HEK293 (cell line): ENCODE measurements around the gene LAMB2.

Experiments
- CTCF ChIA-PET: fragments of 350-600 bp; formaldehyde crosslinking; extraction: SDS; loops from one replicate; lab custom pipeline; 2021; ENCODE audit warnings: antibody characterized with exemption; lab: Yijun Ruan, JAX
- POLR2A ChIA-PET: fragments of 300-600 bp; formaldehyde crosslinking; extraction: SDS; loops from one replicate; lab custom pipeline; 2020; ENCODE audit warnings: antibody characterized with exemption, inconsistent platforms; lab: Yijun Ruan, JAX
- H3K27ac ChIP-seq: fragments of 200-500 bp; sonication (Bioruptor generic); 2 replicates; pipeline ENCODE4 v1.5.1; 2014; ENCODE audit warnings: low read depth, low read length, control low read depth, inconsistent platforms; ENCODE audit errors: extremely low read depth
- H3K36me3 ChIP-seq, 2 experiments: fragments of 200-500 bp in 1 of 2; sonication (Bioruptor generic) in 1 of 2; 1 replicate in 1 of 2; 2 replicates in 1 of 2; pipeline ENCODE4 v1.5.1; 2014 to 2017; ENCODE audit warnings: inconsistent platforms in 2 of 2, low read length in 2 of 2; ENCODE audit not compliant: control insufficient read depth in 2 of 2, insufficient read depth in 1 of 2
- H3K4me1 ChIP-seq: fragments of 200-500 bp; sonication (Bioruptor generic); 2 replicates; pipeline ENCODE4 v1.5.1; 2014; ENCODE audit warnings: mild to moderate bottlenecking, low read length, inconsistent platforms; ENCODE audit not compliant: control insufficient read depth, insufficient read depth
- H3K4me3 ChIP-seq: 2 replicates; pipeline ENCODE4 v1.5.1; 2011; ENCODE audit warnings: low read depth, mild to moderate bottlenecking, control low read depth, low read length, moderate library complexity
- H3K9me3 ChIP-seq: fragments of 200-500 bp; sonication (Bioruptor generic); 2 replicates; pipeline ENCODE4 v1.5.1; 2014; ENCODE audit warnings: low read depth, low read length, inconsistent platforms; ENCODE audit not compliant: control insufficient read depth, insufficient read depth
- BCL11B ChIP-seq: fragments of 450-650 bp; formaldehyde crosslinking; IDR thresholded peaks from 2 replicates; pipeline ENCODE4 v1.5.1; 2016; ENCODE audit warnings: low read depth, missing biosample characterization, missing genetic modification characterization
- GLI2 ChIP-seq: fragments of 450-650 bp; formaldehyde crosslinking; IDR thresholded peaks from 2 replicates; pipeline ENCODE4; 2017; ENCODE audit warnings: missing biosample characterization, missing genetic modification characterization, low read depth, borderline replicate concordance
- HOXA7 ChIP-seq: sonication (generic); formaldehyde crosslinking; IDR thresholded peaks from 2 replicates; pipeline ENCODE4 v1.8.1; 2022; ENCODE audit warnings: missing genetic modification reagents, borderline replicate concordance
- KLF9 ChIP-seq: fragments of 450-650 bp; formaldehyde crosslinking; IDR thresholded peaks from 2 replicates; pipeline ENCODE4 v1.5.1; 2016; ENCODE audit warnings: missing biosample characterization, missing genetic modification characterization, low read depth
- PRDM6 ChIP-seq: fragments of 450-650 bp; formaldehyde crosslinking; IDR thresholded peaks from 2 replicates; pipeline ENCODE4 v1.5.1; 2017; ENCODE audit warnings: missing biosample characterization, missing genetic modification characterization
- RBAK ChIP-seq: fragments of 450-650 bp; formaldehyde crosslinking; IDR thresholded peaks from 2 replicates; pipeline ENCODE4 v1.5.1; 2016; ENCODE audit warnings: missing biosample characterization, missing genetic modification characterization
- SP3 ChIP-seq: fragments of 450-650 bp; formaldehyde crosslinking; IDR thresholded peaks from 2 replicates; pipeline ENCODE4 v1.5.1; 2016; ENCODE audit warnings: missing biosample characterization, missing genetic modification characterization
- SP7 ChIP-seq: fragments of 450-650 bp; formaldehyde crosslinking; IDR thresholded peaks from 2 replicates; pipeline ENCODE4 v1.5.1; 2016; ENCODE audit warnings: missing biosample characterization, missing genetic modification characterization
- ZBTB21 ChIP-seq: fragments of 450-650 bp; formaldehyde crosslinking; IDR thresholded peaks from 2 replicates; pipeline ENCODE4 v1.5.1; 2017; ENCODE audit warnings: missing biosample characterization, missing genetic modification characterization
- ZBTB26 ChIP-seq: fragments of 450-650 bp; formaldehyde crosslinking; optimal IDR thresholded peaks from 2 replicates; pipeline ENCODE3; 2016; ENCODE audit warnings: missing biosample characterization, mild to moderate bottlenecking, missing genetic modification characterization
- ZBTB48 ChIP-seq: fragments of 450-650 bp; formaldehyde crosslinking; IDR thresholded peaks from 2 replicates; pipeline ENCODE4 v1.5.1; 2016; ENCODE audit warnings: missing biosample characterization, missing genetic modification characterization
- ZEB2 ChIP-seq: fragments of 450-650 bp; formaldehyde crosslinking; IDR thresholded peaks from 2 replicates; pipeline ENCODE4 v1.5.1; 2016; ENCODE audit warnings: missing biosample characterization, missing genetic modification characterization
- ZFP3 ChIP-seq: fragments of 450-650 bp; formaldehyde crosslinking; IDR thresholded peaks from 2 replicates; pipeline ENCODE4 v1.5.1; 2016; ENCODE audit warnings: low read depth, missing biosample characterization, missing genetic modification characterization
- ZNF132 ChIP-seq: fragments of 450-650 bp; formaldehyde crosslinking; IDR thresholded peaks from 2 replicates; pipeline ENCODE4 v1.5.1; 2017; ENCODE audit warnings: missing biosample characterization, missing genetic modification characterization, borderline replicate concordance
- ZNF211 ChIP-seq: fragments of 450-650 bp; formaldehyde crosslinking; IDR thresholded peaks from 2 replicates; pipeline ENCODE4 v1.5.1; 2016; ENCODE audit warnings: low read depth, missing biosample characterization, missing genetic modification characterization
- ZNF391 ChIP-seq: fragments of 450-650 bp; formaldehyde crosslinking; IDR thresholded peaks from 2 replicates; pipeline ENCODE4 v1.5.1; 2016; ENCODE audit warnings: low read depth, missing biosample characterization, missing genetic modification characterization, borderline replicate concordance
- ZNF423 ChIP-seq: fragments of 450-650 bp; formaldehyde crosslinking; IDR thresholded peaks from 2 replicates; pipeline ENCODE4 v1.5.1; 2016; ENCODE audit warnings: missing biosample characterization, missing genetic modification characterization
- ZNF510 ChIP-seq: fragments of 450-650 bp; formaldehyde crosslinking; IDR thresholded peaks from 2 replicates; pipeline ENCODE4 v1.5.1; 2018; ENCODE audit warnings: mild to moderate bottlenecking, missing genetic modification characterization, missing biosample characterization; ENCODE audit not compliant: insufficient replicate concordance
- ZNF514 ChIP-seq: fragments of 450-650 bp; formaldehyde crosslinking; IDR thresholded peaks from 2 replicates; pipeline ENCODE4 v1.5.1; 2016; ENCODE audit warnings: missing biosample characterization, missing genetic modification characterization
- ZNF548 ChIP-seq: fragments of 450-650 bp; formaldehyde crosslinking; IDR thresholded peaks from 2 replicates; pipeline ENCODE4 v1.5.1; 2016; ENCODE audit warnings: missing biosample characterization, missing genetic modification characterization
- ZNF580 ChIP-seq: fragments of 450-650 bp; formaldehyde crosslinking; IDR thresholded peaks from 2 replicates; pipeline ENCODE4 v1.5.1; 2016; ENCODE audit warnings: missing biosample characterization, missing genetic modification characterization
- ZNF621 ChIP-seq: fragments of 450-650 bp; formaldehyde crosslinking; IDR thresholded peaks from 2 replicates; pipeline ENCODE4 v1.5.1; 2017; ENCODE audit warnings: missing biosample characterization, missing genetic modification characterization
- ZNF629 ChIP-seq: fragments of 450-650 bp; formaldehyde crosslinking; IDR thresholded peaks from 2 replicates; pipeline ENCODE4 v1.5.1; 2017; ENCODE audit warnings: missing biosample characterization, missing genetic modification characterization
- TF ChIP-seq, protein P1 (sequence below): fragments of 450-650 bp; formaldehyde crosslinking; IDR thresholded peaks from 2 replicates; pipeline ENCODE4 v1.5.1; 2016; ENCODE audit warnings: missing biosample characterization, missing genetic modification characterization
- TF ChIP-seq, protein P2 (sequence below): fragments of 450-650 bp; formaldehyde crosslinking; conservative IDR thresholded peaks from 2 replicates; pipeline ENCODE4 v1.5.1; 2016; ENCODE audit warnings: low read depth, missing biosample characterization, missing genetic modification characterization
- TF ChIP-seq, protein P3 (sequence below): fragments of 450-650 bp; formaldehyde crosslinking; IDR thresholded peaks from 2 replicates; pipeline ENCODE4 v1.5.1; 2016; ENCODE audit warnings: missing biosample characterization, missing genetic modification characterization

LAMB2 gene

DNA sequence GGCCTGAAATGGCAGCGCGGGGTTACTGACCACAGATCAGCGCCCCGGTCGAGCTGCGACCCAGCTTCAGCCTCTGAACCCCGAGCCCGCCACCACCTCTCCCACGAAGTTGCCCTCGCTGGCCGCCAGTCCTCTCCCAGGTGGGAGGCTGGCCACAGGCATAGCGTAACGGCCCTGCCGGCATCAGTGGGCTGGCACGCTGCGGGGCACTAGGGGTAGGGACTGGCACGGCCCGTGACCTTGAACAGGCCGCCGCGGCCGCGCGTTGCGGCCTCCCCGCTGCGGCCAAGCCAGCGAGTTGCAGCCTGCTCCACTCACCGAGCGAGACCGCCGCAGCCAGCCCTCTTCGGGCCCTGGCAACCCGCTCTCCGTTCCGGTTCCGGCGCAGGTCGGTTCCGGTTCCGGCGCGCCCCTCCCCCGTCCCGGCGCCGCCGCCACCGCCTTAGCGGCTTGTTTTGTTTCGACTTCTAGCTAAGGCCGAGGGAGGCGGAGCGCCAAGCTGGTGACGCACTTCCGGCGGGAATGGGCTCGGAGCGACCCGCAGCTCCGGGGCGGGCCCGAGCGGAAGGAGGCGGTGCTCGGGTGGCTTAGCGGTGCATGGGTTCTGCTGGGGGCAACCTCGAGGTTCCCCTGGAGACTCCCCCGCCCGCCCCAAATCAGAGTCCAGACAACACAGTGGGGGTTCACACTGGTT is 12.3 kb downstream of the LAMB2 start, which contains the start of gene USP19:
Gene USP19, minus strand, starts transcription at position 386 of the 694 bp plus-strand sequence. CDS start 1,678 bp downstream, outside the sequence.
- ChIA-PET CTCF (interaction anchor here (0.8 to 1.0 kb wide), 2 partner anchors 36 to 50 kb away, joined by 3 to 4 read pairs; no protein-coding TSS in a partner anchor), POLR2A (interaction anchor here (0.6 to 2.8 kb wide), 14 partner anchors 9 to 489 kb away, joined by 3 to 31 read pairs (median 4); partner anchors contain the start of genes IMPDH2, LAMB2, QARS1 and QRICH1)
- H3K4me1 ChIP-seq, result peaks cover 6% of the 10 kb centered on the region; the same call in 1 of the 2 replicates
- peak within 1 kb of the TSS; percentile 69 for H3K27ac ChIP-seq
- no peaks in the 10 kb centered on the region for H3K9me3 ChIP-seq
- peak within 1 kb of the TSS; percentile 99 for H3K4me3 ChIP-seq
- peaks cover 13 to 84% of the 10 kb centered on the region in 2 experiments; a peak in 2 of 3 replicates for H3K36me3 ChIP-seq
- TF ChIP-seq, protein P1, sequence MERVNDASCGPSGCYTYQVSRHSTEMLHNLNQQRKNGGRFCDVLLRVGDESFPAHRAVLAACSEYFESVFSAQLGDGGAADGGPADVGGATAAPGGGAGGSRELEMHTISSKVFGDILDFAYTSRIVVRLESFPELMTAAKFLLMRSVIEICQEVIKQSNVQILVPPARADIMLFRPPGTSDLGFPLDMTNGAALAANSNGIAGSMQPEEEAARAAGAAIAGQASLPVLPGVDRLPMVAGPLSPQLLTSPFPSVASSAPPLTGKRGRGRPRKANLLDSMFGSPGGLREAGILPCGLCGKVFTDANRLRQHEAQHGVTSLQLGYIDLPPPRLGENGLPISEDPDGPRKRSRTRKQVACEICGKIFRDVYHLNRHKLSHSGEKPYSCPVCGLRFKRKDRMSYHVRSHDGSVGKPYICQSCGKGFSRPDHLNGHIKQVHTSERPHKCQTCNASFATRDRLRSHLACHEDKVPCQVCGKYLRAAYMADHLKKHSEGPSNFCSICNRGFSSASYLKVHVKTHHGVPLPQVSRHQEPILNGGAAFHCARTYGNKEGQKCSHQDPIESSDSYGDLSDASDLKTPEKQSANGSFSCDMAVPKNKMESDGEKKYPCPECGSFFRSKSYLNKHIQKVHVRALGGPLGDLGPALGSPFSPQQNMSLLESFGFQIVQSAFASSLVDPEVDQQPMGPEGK (tag by site-specific recombination), result 0 out of 2 replicates have a peak, but pooled peaks have one; percentile 47
- no peak for TF ChIP-seq BCL11B (tag by site-specific recombination)
- TF ChIP-seq ZNF629 (tag by site-specific recombination), result peak; percentile 93
- TF ChIP-seq ZEB2 (tag by site-specific recombination), result peak; percentile 79; the same call in 1 of the 2 replicates
- peak; percentile 59 for TF ChIP-seq ZBTB26 (tag by site-specific recombination)
- 0 out of 2 replicates have a peak, but pooled peaks have one; percentile 30 for TF ChIP-seq ZBTB48 (tag by site-specific recombination)
- no peak for TF ChIP-seq ZNF132 (tag by site-specific recombination)
- TF ChIP-seq ZNF391, result no peak
- TF ChIP-seq RBAK (tag by site-specific recombination), result no peak
- TF ChIP-seq KLF9, result 0 out of 2 replicates have a peak, but pooled peaks have one; percentile 44
- TF ChIP-seq, protein P2, sequence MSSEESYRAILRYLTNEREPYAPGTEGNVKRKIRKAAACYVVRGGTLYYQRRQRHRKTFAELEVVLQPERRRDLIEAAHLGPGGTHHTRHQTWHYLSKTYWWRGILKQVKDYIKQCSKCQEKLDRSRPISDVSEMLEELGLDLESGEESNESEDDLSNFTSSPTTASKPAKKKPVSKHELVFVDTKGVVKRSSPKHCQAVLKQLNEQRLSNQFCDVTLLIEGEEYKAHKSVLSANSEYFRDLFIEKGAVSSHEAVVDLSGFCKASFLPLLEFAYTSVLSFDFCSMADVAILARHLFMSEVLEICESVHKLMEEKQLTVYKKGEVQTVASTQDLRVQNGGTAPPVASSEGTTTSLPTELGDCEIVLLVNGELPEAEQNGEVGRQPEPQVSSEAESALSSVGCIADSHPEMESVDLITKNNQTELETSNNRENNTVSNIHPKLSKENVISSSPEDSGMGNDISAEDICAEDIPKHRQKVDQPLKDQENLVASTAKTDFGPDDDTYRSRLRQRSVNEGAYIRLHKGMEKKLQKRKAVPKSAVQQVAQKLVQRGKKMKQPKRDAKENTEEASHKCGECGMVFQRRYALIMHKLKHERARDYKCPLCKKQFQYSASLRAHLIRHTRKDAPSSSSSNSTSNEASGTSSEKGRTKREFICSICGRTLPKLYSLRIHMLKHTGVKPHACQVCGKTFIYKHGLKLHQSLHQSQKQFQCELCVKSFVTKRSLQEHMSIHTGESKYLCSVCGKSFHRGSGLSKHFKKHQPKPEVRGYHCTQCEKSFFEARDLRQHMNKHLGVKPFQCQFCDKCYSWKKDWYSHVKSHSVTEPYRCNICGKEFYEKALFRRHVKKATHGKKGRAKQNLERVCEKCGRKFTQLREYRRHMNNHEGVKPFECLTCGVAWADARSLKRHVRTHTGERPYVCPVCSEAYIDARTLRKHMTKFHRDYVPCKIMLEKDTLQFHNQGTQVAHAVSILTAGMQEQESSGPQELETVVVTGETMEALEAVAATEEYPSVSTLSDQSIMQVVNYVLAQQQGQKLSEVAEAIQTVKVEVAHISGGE (tag by site-specific recombination), result peak; percentile 96
- TF ChIP-seq, protein P3, sequence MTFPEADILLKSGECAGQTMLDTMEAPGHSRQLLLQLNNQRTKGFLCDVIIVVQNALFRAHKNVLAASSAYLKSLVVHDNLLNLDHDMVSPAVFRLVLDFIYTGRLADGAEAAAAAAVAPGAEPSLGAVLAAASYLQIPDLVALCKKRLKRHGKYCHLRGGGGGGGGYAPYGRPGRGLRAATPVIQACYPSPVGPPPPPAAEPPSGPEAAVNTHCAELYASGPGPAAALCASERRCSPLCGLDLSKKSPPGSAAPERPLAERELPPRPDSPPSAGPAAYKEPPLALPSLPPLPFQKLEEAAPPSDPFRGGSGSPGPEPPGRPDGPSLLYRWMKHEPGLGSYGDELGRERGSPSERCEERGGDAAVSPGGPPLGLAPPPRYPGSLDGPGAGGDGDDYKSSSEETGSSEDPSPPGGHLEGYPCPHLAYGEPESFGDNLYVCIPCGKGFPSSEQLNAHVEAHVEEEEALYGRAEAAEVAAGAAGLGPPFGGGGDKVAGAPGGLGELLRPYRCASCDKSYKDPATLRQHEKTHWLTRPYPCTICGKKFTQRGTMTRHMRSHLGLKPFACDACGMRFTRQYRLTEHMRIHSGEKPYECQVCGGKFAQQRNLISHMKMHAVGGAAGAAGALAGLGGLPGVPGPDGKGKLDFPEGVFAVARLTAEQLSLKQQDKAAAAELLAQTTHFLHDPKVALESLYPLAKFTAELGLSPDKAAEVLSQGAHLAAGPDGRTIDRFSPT (tag by site-specific recombination), result peak; percentile 66
- peak; percentile 73 for TF ChIP-seq ZNF580 (tag by site-specific recombination)
- no peak for TF ChIP-seq GLI2 (tag by site-specific recombination)
- no peak for TF ChIP-seq ZNF548
- no peak for TF ChIP-seq ZNF621 (tag by site-specific recombination)
- TF ChIP-seq ZFP3 (tag by site-specific recombination), result no peak
- no peak for TF ChIP-seq ZNF514 (tag by site-specific recombination)
- TF ChIP-seq ZNF510 (tag by site-specific recombination), result no peak
- TF ChIP-seq HOXA7 (CRISPR knock-in tag), result no peak
- no peak for TF ChIP-seq PRDM6
- TF ChIP-seq ZBTB21 (tag by site-specific recombination), result peak; percentile 72
- TF ChIP-seq ZNF423 (tag by site-specific recombination), result no peak
- TF ChIP-seq SP3 (tag by site-specific recombination), result peak; percentile 65; the same call in 1 of the 2 replicates
- no peak for TF ChIP-seq ZNF211 (tag by site-specific recombination)
- peak; percentile 27; the same call in 1 of the 2 replicates for TF ChIP-seq SP7 (tag by site-specific recombination)
